Activated CD4-positive, alpha-beta T cell treated with anti-CD3 and anti-CD28 coated beads, Interleukin-2, amount 10 ng/mL, durations not matched to agents 24 days and 14 days (primary cell): Measurements from ENCODE around the gene KASH5. TPM values are rescaled to one million over a fixed set of nuclear protein-coding genes. Genes with fewer than 3 reads are reported as not detected.

Source experiments
- DNase-seq: peaks from one replicate; pipeline ENCODE4 v3.0.0; 2022
- H3K27ac Mint-ChIP-seq: one replicate; pipeline ENCODE4 v1.8.0; 2022; ENCODE audit warnings: mild to moderate bottlenecking, mixed read lengths
- H3K27me3 Mint-ChIP-seq: one replicate; pipeline ENCODE4 v1.8.0; 2022; ENCODE audit warnings: mixed read lengths
- H3K36me3 Mint-ChIP-seq: one replicate; pipeline ENCODE4 v1.8.0; 2022; ENCODE audit warnings: low read depth, mild to moderate bottlenecking, mixed read lengths
- H3K4me1 Mint-ChIP-seq: one replicate; pipeline ENCODE4 v1.8.0; 2021; ENCODE audit warnings: mixed read lengths
- H3K4me3 Mint-ChIP-seq: one replicate; pipeline ENCODE4 v1.8.0; 2022; ENCODE audit warnings: mild to moderate bottlenecking, moderate library complexity, mixed read lengths
- H3K9me3 Mint-ChIP-seq: one replicate; pipeline ENCODE4 v1.8.0; 2021; ENCODE audit warnings: mixed read lengths
- intact Hi-C: fragments of 100-400 bp; cut with micrococcal nuclease; formaldehyde crosslinking; loops from one replicate; pipeline ENCODE4 v1.15.1; 2023
- total RNA-seq: library from RNA; stranded (reverse); gene quantifications from 2 replicates; pipeline ENCODE4 v1.2.3, GENCODE V29; 2022

Gene KASH5
- total RNA-seq, 1 donor from 2014 or later = not detected

GRCh38 chr19:49355909-49356353 lies 32.1 kb upstream of the KASH5 start:
- no peak overlapping the region for H3K4me3 Mint-ChIP-seq
- no peaks in the 10 kb centered on the region for H3K36me3 Mint-ChIP-seq
- no peaks in the 10 kb centered on the region for H3K9me3 Mint-ChIP-seq
- DNase-seq = no peak
- no peaks in the 10 kb centered on the region for H3K4me1 Mint-ChIP-seq
- intact Hi-C loops = no loop called here
- peaks cover 39% of the 10 kb centered on the region for H3K27me3 Mint-ChIP-seq
- H3K27ac Mint-ChIP-seq = no peak overlapping the region

DNA sequence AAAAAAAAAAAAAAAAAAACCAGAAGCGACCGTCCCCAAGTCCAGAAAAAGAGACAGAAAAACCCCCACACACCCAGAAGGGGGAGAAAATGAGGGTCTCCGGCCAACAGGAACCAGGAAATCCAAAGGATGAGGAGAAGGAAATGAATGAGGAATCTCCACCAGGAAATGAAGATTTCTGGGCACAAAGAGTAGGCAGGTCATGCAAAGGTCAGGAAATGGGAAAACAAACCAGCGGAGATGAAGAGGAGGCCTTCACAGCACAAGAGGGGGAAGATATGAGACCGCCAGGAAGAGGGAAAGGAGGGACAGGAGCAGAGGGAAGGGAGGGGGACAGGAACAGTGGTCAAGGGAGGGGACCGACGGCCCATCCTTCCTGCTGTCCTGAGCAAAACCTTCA lies 31.7 kb upstream of the KASH5 start:
- peaks cover 43% of the 10 kb centered on the region for H3K27me3 Mint-ChIP-seq
- H3K27ac Mint-ChIP-seq = no peak overlapping the region
- no peak overlapping the region for H3K4me3 Mint-ChIP-seq
- H3K4me1 Mint-ChIP-seq = peaks cover 2% of the 10 kb centered on the region
- DNase-seq = no peak
- H3K36me3 Mint-ChIP-seq = no peaks in the 10 kb centered on the region
- no peaks in the 10 kb centered on the region for H3K9me3 Mint-ChIP-seq
- intact Hi-C loops = no loop called here

DNA sequence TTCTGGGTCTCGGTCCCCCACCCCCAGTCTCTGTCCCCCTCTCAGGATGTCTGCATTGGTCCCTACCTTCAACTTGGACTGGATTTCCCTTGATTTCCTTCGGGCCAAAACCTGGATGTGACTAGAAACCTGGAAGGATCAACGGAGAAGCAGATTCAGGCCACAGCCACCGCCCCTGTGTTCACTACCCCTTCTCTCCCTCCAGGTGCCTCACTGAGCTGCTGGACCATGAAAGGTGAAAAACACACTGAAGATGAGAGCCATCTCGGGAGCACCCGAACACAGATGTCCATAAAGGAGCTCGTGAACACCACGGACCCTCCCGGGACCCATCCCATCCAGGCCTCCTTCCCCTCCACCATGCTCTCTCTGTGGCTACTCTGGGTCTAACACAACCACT lies 30.9 kb upstream of the KASH5 start:
- DNase-seq = no peak
- Mint-ChIP-seq H3K9me3 (no peaks in the 10 kb centered on the region), H3K4me1 (peaks cover 8% of the 10 kb centered on the region), H3K27ac (no peak overlapping the region), H3K4me3 (no peak overlapping the region), H3K27me3 (peaks cover 50% of the 10 kb centered on the region), H3K36me3 (no peaks in the 10 kb centered on the region)
- intact Hi-C loops = no loop called here

DNA sequence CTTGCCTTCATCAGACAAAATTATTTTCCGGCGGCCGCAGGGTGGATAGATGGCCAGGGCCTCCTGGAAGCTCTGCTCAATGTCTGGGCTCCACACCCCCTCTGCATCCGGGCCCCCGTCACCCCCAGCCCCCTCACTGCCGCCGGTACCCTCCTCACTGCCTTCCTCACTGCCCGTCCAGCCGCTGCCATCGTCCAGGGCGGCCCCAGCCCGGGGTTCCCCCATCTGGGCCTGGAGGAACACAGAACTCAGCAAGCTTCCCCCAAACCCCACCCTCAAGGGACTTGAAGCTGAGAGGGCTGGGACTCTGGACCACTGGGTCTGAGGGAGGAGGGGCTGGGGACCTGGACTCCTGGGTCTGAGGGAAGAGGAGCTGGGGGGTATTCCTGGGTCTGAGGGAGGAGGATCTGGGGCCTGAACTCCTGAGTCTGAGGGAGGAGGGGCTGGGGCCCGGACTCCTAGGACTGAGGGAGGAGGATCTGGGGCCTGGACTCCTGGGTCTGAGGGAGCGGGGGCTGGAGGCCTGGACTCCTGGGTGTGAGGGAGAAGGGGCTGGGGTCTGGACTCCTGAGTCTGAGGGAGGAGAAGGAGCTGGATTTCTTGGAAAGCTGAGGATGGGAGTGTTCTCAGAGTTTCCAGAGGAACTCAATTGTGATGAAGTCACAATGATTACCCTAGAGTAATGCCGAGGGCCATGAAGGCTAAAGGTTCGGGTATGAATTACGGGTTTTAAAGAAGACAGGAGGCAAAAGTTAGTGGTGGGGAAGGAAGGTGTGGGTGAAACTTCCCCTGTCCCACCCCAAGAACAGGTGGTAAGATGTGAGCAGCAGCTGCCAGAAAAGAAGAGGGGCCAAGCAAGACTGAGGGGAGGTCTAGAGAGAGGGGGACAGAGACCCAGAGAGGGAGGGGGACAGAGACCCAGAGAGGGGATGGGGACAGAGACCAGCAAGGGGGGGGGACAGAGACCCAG lies 27.9 kb upstream of the KASH5 start:
- Mint-ChIP-seq H3K4me1 (peaks cover 11% of the 10 kb centered on the region), H3K4me3 (no peak overlapping the region), H3K27ac (no peak overlapping the region), H3K27me3 (peaks cover 45% of the 10 kb centered on the region), H3K36me3 (no peaks in the 10 kb centered on the region), H3K9me3 (no peaks in the 10 kb centered on the region)
- intact Hi-C loops = no loop called here
- no peak for DNase-seq

DNA sequence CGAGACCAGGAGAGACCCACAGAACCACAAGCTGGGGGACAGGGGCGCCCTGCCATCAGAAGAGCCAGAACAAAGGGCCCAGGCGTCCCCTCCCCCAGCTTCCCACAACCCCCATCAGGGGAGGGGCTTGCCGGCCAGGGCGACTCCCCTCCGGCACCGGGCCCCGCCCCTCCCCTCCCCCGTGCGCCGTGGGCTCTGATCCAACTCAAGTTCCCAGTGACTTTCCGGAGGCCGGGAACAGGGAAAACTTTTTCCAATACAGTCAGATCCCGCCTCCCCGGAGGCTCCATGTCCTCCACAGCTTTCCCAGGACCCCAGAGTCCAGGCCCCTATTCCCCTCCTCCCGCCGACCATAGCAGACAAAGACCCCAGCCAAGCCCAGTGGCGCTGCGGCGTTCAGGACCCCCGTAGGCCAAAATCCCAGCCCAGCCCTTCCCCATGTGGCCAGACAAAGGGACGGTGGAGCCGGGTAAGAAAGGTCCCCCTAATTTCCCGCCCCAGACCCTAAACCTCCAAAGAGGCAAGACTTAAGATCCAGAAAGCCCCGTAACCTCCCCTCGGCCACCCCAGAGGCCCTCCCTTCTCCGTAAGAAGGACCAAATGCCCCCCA lies 26.5 kb upstream of the KASH5 start:
- H3K4me3 Mint-ChIP-seq = peak overlapping the region; percentile 19
- H3K4me1 Mint-ChIP-seq = peaks cover 11% of the 10 kb centered on the region
- no peak for DNase-seq
- no peaks in the 10 kb centered on the region for H3K9me3 Mint-ChIP-seq
- H3K27me3 Mint-ChIP-seq = peaks cover 39% of the 10 kb centered on the region
- intact Hi-C loops = no loop called here
- H3K36me3 Mint-ChIP-seq = no peaks in the 10 kb centered on the region
- H3K27ac Mint-ChIP-seq = no peak overlapping the region

- peak; percentile 66 for DNase-seq
- Mint-ChIP-seq H3K9me3 (no peaks in the 10 kb centered on the region), H3K27ac (no peak within 1 kb of the TSS), H3K36me3 (no peaks in the 10 kb centered on the region), H3K27me3 (peaks cover 34% of the 10 kb centered on the region), H3K4me1 (peaks cover 11% of the 10 kb centered on the region), H3K4me3 (peak within 1 kb of the TSS; percentile 19)
- intact Hi-C loops = no loop called here
Measured at GRCh38 chr19:49362048-49362928, 25.8 kb upstream of the KASH5 start, which contains the start of gene TEAD2. Gene TEAD2, minus strand, starts transcription at chr19:49362416. Its CDS starts 2,341 bp downstream, at chr19:49360075.

DNA sequence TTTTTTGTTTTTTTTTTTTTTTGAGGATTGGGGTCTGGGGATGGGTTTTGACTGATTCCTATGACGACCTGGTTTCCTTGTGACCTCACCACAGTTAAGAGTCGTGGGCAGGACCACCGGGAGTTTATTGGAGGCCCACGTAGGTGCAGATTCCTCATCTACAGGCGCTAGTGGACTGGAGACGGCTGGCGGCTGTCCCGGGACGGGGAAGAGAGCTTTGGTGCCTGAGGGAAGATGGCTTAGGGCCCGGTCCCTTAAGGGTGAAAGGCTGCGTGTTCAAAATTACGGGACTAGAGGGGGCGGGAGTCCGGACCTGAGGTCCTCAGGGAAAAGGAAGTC lies 25.2 kb upstream of the KASH5 start:
- no peaks in the 10 kb centered on the region for H3K36me3 Mint-ChIP-seq
- H3K4me3 Mint-ChIP-seq = no peak overlapping the region
- peaks cover 11% of the 10 kb centered on the region for H3K4me1 Mint-ChIP-seq
- H3K9me3 Mint-ChIP-seq = no peaks in the 10 kb centered on the region
- intact Hi-C loops = no loop called here
- DNase-seq = no peak
- no peak overlapping the region for H3K27ac Mint-ChIP-seq
- peaks cover 33% of the 10 kb centered on the region for H3K27me3 Mint-ChIP-seq

DNA sequence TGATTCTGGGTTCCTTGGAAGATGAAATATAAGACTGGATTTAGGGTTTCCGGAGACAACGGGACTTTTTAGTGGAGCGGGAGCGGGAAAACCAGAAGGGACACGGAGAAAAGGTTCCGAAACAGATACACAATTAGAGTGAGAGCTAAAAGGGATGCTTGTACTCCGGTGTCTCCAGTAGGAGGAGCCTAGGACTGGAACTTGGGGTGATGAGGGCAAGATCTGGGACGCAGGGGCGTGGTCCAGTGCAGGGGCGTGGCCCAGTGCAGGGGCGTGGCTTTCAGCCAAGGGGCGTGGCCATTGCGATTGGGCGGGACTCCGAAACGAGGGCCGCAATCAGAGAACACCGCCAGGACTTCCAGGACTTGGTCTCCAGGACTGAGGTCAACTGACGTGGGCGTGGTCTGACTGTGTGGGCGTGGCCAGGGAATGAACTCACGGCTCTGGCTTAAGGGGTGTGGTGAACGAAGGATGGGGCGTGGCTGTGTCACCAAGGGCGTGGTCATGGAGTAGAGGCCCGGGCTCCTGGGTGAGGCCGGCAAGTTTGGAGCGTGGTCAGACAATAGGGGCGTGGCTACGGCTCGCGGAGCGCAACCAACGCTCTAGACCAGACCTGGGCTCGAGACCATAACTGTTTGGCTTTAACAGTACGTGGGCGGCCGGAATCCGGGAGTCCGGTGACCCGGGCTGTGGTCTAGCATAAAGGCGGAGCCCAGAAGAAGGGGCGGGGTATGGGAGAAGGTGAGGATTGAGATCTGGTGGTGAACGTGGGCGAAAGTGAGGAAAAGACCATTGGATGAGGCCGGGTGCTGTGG lies 24.6 kb upstream of the KASH5 start, which contains the start of gene DKKL1:
DKKL1 (plus strand) TSS at position 610 of the 815 bp plus-strand sequence; CDS start at position 732, 122 bp downstream.
- Mint-ChIP-seq H3K27ac (no peak within 1 kb of the TSS), H3K4me1 (peaks cover 11% of the 10 kb centered on the region), H3K27me3 (peaks cover 33% of the 10 kb centered on the region), H3K9me3 (no peaks in the 10 kb centered on the region), H3K36me3 (no peaks in the 10 kb centered on the region), H3K4me3 (no peak within 1 kb of the TSS)
- DNase-seq = peak; percentile 94
- intact Hi-C loops = no loop called here

GRCh38 chr19:49364083-49364737 lies 23.8 kb upstream of the KASH5 start:
- Mint-ChIP-seq H3K27ac (no peak overlapping the region), H3K4me3 (no peak overlapping the region), H3K36me3 (no peaks in the 10 kb centered on the region), H3K27me3 (peaks cover 31% of the 10 kb centered on the region), H3K9me3 (no peaks in the 10 kb centered on the region), H3K4me1 (peaks cover 11% of the 10 kb centered on the region)
- DNase-seq = no peak
- intact Hi-C loops = no loop called here

DNA sequence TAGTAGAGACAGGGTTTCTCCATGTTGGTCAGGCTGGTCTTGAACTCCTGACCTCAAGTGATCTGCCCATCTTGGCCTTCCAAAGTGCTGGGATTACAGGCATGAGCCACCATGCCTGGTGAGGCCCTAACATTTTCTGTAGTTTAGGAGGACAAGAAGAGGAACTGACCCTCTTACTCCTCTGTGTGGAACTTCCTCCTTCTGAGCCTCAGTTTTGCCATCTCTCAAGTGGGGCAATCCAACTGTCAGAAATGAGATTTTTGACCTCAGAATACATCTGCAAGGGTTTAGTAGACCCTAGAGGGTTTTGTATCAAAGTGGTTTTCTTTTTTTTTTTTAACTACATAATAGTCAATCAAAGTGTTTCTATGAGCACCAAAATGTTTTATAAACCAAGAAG lies 21.9 kb upstream of the KASH5 start:
- Mint-ChIP-seq H3K4me1 (peaks cover 10% of the 10 kb centered on the region), H3K4me3 (no peak overlapping the region), H3K36me3 (peaks cover 3% of the 10 kb centered on the region), H3K27me3 (peaks cover 19% of the 10 kb centered on the region), H3K27ac (no peak overlapping the region), H3K9me3 (peaks cover 3% of the 10 kb centered on the region)
- intact Hi-C loops = no loop called here
- DNase-seq = no peak

GRCh38 chr19:49368711-49369358 lies 19.2 kb upstream of the KASH5 start:
- no peak for DNase-seq
- Mint-ChIP-seq H3K4me1 (peaks cover 2% of the 10 kb centered on the region), H3K27me3 (peaks cover 10% of the 10 kb centered on the region), H3K27ac (no peak overlapping the region), H3K36me3 (peaks cover 3% of the 10 kb centered on the region), H3K9me3 (peaks cover 3% of the 10 kb centered on the region), H3K4me3 (no peak overlapping the region)
- intact Hi-C loops = no loop called here

DNA sequence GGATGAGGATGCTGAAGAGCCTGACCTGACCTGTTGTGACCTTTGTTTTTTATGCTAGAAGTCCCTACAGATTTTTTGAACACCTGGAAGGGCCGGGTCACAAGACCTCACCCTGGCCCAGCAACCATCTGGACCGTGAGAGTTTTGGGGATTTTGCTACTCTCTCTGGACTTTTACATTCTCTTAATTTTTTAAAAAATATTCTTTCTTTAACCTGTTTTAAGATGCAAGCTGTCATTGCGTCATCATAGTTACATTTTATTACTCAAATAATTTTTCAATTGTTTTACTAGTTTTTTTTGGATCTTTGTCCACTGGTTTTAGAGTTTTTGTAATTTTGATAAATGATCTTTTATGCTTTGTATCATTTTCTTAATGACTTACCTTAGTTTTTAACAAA lies 16.9 kb upstream of the KASH5 start:
- no peak overlapping the region for H3K4me3 Mint-ChIP-seq
- peaks cover 2% of the 10 kb centered on the region for H3K27me3 Mint-ChIP-seq

More for the DNA sequence above, 16.9 kb upstream of the KASH5 start:
- H3K36me3 Mint-ChIP-seq = peaks cover 3% of the 10 kb centered on the region
- intact Hi-C loops = no loop called here
- peaks cover 3% of the 10 kb centered on the region for H3K9me3 Mint-ChIP-seq
- no peak for DNase-seq
- H3K4me1 Mint-ChIP-seq = no peaks in the 10 kb centered on the region
- no peak overlapping the region for H3K27ac Mint-ChIP-seq
